ENCODE measurements around the gene ANKRD63. TPM values are rescaled to one million over a fixed set of nuclear protein-coding genes. Genes with fewer than 3 reads are reported as not detected.
A peak's percentile ranks its signal among the peaks of the same experiment; 100 is the strongest.

The ANKRD63 gene
- total RNA-seq, 2 experiments from 2014 or later: not detected

DNA sequence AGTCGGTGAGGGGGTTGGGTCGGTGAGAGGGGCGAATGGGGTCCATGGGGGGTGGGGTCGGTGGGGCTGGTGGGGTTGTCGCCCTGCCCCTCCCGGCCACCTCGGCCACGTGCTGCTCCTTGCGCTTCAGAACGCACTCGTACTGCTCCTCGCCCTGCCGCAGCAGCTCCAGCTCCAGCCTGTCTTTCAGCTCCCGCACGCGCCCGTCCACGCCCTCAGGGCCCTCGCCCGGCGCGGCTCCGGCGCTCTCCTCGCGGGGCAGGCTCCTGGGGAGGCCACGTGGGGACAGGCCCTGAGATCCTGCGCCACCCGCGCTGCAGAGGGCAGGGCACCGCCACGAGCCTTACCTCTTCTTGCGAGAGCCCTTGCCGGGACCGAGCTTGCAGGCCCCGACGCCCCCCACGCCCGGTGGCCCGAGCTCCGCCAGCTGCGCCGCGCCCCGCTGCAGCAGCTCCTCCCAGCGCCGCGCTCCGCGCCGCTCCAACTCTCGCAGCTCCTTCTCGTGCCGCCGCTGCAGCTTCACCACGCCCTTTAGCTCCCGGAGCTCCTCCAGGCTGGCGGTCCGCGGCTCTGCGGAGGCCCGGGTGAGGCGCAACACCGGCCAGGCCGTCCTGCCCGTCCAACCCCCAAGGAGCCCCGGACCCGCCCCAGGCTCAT lies 8.2 kb upstream of the ANKRD63 start:
- Mint-ChIP-seq H3K4me1 (no peaks in the 10 kb centered on the region), H3K4me3 (no peak overlapping the region), H3K36me3 (ENCODE audit: low read depth) (peaks cover 15% of the 10 kb centered on the region), H3K27ac (no peak overlapping the region), H3K9me3 (no peaks in the 10 kb centered on the region), H3K27me3 (no peaks in the 10 kb centered on the region)
- POLR2A ChIA-PET: interaction anchor here (1.3 to 4.1 kb wide), 2 partner anchors 7 to 17 kb away, joined by 3 to 28 read pairs; partner anchors contain the start of gene PLCB2
- CTCF ChIA-PET: interaction anchor here (2.5 to 7.0 kb wide), 2 partner anchors 12 to 18 kb away, joined by 13 to 52 read pairs; partner anchors contain the start of gene PLCB2
- DNase-seq: no peak

DNA sequence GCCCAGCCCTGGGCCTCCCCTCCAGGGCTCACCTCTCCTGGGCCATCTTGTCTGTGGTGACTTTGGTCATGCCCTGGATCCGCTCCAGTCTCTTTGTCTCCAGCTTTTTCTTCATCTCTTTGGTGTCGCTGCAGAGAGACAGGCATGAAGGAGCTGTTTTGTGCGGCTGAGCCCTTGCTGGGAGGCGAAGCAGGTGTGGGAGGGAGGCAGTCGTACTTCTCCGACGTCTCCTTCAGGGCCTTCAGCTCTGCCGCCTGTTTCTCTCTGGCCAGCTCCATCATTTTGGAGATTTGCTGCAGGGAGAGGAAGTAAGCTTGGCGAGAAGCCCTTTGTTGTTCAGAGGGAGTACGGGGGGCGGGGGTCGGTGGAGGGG lies 7.7 kb upstream of the ANKRD63 start:
- POLR2A ChIA-PET: interaction anchor here (1.5 to 4.1 kb wide), 2 partner anchors 17 to 19 kb away, joined by 3 to 28 read pairs; partner anchors contain the start of gene PLCB2
- H3K4me1 Mint-ChIP-seq: no peaks in the 10 kb centered on the region

DNA sequence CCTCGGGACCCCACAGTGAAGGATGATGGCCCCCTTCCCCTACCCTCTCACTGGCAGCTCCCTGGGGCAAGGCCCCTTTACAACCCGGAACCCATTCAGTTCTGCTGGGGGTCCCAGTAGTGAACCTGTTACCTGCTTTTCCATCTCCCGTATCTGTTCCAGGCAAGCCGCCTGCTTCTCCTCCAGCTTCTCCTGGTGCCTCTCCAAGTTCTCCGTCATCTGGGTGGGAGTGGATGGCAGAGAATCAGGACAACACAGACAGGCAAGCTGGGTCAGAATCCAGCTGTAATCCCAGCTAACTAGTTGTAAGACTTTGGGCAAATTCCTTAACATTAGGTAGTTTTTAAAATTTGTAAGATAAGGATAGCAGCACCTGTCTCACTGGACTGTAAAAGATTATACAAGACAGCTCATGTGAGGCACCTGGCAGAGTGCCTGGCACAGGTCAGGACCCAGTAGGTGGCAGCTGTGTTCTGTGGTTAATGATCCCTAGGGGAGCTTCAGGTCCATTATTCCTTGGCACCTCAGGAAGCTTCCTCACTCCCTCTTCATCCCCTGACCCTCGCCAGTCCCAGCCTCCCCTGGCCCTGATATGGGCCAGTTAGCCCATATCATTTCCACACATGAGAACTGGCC lies 6.4 kb upstream of the ANKRD63 start:
- no peak for DNase-seq
- CTCF ChIA-PET: interaction anchor here (1.8 to 7.0 kb wide), 3 partner anchors 10 to 49 kb away, joined by 6 to 52 read pairs (median 13); partner anchors contain the start of gene PLCB2
- Mint-ChIP-seq H3K36me3 (ENCODE audit: low read depth) (peaks cover 17% of the 10 kb centered on the region), H3K4me1 (no peaks in the 10 kb centered on the region), H3K9me3 (no peaks in the 10 kb centered on the region), H3K27me3 (peaks cover 2% of the 10 kb centered on the region), H3K27ac (no peak overlapping the region), H3K4me3 (no peak overlapping the region)
- POLR2A ChIA-PET: interaction anchor here (1.0 to 4.1 kb wide), 3 partner anchors 10 to 20 kb away, joined by 3 to 28 read pairs (median 3); partner anchors contain the start of gene PLCB2

More for the DNA sequence above, 7.7 kb upstream of the ANKRD63 start:
- Mint-ChIP-seq H3K27me3 (no peaks in the 10 kb centered on the region), H3K36me3 (ENCODE audit: low read depth) (peaks cover 18% of the 10 kb centered on the region), H3K27ac (no peak overlapping the region), H3K9me3 (no peaks in the 10 kb centered on the region), H3K4me3 (no peak overlapping the region)
- no peak for DNase-seq
- CTCF ChIA-PET: interaction anchor here (2.5 to 7.0 kb wide), 2 partner anchors 11 to 18 kb away, joined by 13 to 52 read pairs; partner anchors contain the start of gene PLCB2

DNA sequence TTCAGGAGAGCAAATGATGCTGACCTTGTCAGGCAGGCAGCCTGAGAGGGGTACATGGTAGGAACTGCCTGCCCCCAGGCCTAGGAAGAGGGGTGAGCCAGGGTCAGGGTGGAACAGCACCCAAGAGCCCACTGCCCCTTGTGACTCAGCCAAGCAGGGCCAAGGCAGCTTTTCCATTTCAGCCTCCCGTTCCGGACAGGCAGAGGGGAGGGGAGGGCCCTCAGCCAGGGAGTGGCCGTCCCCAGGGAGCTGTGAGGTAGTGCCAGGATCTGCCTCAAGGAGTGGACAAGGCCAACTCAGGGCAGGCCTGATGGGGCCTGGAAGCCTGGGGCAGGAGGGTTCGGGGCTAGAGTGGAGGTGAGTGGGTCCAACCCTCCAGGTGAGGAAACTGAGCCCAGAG lies 5.1 kb upstream of the ANKRD63 start:
- Mint-ChIP-seq H3K36me3 (ENCODE audit: low read depth) (peaks cover 15% of the 10 kb centered on the region), H3K9me3 (no peaks in the 10 kb centered on the region), H3K4me3 (no peak overlapping the region), H3K27me3 (peaks cover 11% of the 10 kb centered on the region), H3K4me1 (no peaks in the 10 kb centered on the region), H3K27ac (no peak overlapping the region)
- POLR2A ChIA-PET: interaction anchor here (1.0 to 2.5 kb wide), 2 partner anchors 13 to 19 kb away, joined by 3 to 5 read pairs; partner anchors contain the start of gene PLCB2
- CTCF ChIA-PET: interaction anchor here (0.6 to 7.0 kb wide), 4 partner anchors 9 to 67 kb away, joined by 3 to 52 read pairs (median 5); partner anchors contain the start of gene PLCB2
- no peak for DNase-seq

DNA sequence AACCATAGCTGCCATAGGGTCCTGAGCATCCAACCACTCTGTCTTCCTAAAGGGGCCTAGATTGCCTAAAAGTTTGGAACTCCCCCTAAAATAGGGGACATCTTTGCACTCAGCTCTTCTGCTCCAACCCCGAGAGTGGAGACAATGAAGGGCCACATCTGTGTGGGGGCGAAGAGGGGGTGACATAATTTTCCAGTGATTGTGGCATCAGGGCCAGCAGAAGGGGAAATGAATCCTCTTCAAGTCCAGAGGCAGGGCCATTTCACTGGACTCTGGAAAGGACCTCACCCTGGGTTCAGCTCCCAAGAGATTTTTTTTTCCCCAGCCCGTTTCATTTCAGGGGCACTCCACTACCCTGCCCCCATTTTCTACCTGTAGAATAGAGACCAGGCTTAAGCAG lies 4.6 kb upstream of the ANKRD63 start:
- DNase-seq: no peak
- Mint-ChIP-seq H3K4me1 (no peaks in the 10 kb centered on the region), H3K4me3 (no peak overlapping the region), H3K9me3 (no peaks in the 10 kb centered on the region), H3K36me3 (ENCODE audit: low read depth) (peaks cover 15% of the 10 kb centered on the region), H3K27me3 (peaks cover 11% of the 10 kb centered on the region), H3K27ac (no peak overlapping the region)
- ChIA-PET POLR2A (interaction anchor here (1.0 to 2.5 kb wide), 2 partner anchors 13 to 20 kb away, joined by 3 to 5 read pairs; partner anchors contain the start of gene PLCB2), CTCF (interaction anchor here (1.1 to 7.0 kb wide), 2 partner anchors 8 to 21 kb away, joined by 4 to 52 read pairs; partner anchors contain the start of gene PLCB2)

DNA sequence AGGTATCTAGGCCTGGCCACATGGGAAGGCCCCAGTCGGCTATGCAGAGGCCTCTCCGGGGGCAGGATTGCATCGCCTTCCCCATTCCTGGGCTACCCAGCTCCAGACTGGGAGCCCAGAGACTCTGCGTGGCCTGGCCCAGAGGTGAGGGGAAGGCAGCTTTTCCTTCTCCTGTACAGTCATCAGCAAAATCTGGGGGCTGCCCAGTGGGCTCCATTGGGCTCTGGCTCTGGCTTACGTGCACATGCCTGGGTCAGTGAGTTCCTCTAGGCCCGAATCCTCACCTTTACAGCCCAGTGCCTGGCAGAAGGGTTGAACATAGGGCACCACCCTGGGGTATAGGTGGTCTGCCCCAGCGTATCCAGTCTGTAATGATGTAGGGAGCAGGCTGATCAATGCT lies 3.9 kb upstream of the ANKRD63 start:
- ChIA-PET CTCF (interaction anchor here (1.1 to 7.0 kb wide), 2 partner anchors 8 to 22 kb away, joined by 4 to 52 read pairs; partner anchors contain the start of gene PLCB2), POLR2A (interaction anchor here (2.5 kb wide), 1 partner anchor 21 kb away, joined by 5 read pairs; the partner anchor contains the start of gene PLCB2)
- Mint-ChIP-seq H3K27ac (no peak overlapping the region), H3K27me3 (peaks cover 11% of the 10 kb centered on the region), H3K4me1 (no peaks in the 10 kb centered on the region), H3K9me3 (no peaks in the 10 kb centered on the region), H3K4me3 (no peak overlapping the region), H3K36me3 (ENCODE audit: low read depth) (peaks cover 15% of the 10 kb centered on the region)
- DNase-seq: no peak

DNA sequence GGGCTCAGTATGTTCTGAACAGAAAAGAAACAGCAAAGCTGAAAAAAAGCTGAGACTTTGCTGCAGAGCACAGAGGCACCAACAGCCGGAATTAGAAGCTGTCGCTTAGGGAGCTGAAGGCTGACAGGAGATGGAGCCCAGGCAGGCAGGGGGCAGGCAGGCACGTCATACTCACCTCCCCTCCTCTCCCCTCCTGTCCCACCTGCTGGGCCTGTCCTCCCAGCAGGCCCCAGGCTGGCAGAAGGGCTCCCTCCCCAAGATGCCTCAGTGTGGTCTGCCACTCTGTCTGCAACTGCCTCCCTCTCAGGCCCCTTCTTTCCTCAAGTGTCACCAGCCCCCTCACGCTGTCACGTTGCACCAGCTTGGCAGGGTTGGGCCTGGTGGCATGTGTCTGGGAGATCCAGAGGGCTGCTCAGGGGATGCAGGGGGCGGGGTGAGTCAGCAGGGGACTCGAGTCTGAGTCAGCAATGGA lies 3.2 kb upstream of the ANKRD63 start:
- Mint-ChIP-seq H3K4me1 (no peaks in the 10 kb centered on the region), H3K9me3 (no peaks in the 10 kb centered on the region), H3K27me3 (peaks cover 14% of the 10 kb centered on the region), H3K36me3 (ENCODE audit: low read depth) (peaks cover 15% of the 10 kb centered on the region), H3K4me3 (no peak overlapping the region), H3K27ac (no peak overlapping the region)
- ChIA-PET POLR2A (interaction anchor here (1.3 to 2.5 kb wide), 3 partner anchors 21 to 52 kb away, joined by 3 to 5 read pairs (median 4); partner anchors contain the start of gene PLCB2), CTCF (interaction anchor here (1.2 to 7.0 kb wide), 3 partner anchors 11 to 52 kb away, joined by 4 to 52 read pairs (median 5); partner anchors contain the start of gene PLCB2)
- no peak for DNase-seq

DNA sequence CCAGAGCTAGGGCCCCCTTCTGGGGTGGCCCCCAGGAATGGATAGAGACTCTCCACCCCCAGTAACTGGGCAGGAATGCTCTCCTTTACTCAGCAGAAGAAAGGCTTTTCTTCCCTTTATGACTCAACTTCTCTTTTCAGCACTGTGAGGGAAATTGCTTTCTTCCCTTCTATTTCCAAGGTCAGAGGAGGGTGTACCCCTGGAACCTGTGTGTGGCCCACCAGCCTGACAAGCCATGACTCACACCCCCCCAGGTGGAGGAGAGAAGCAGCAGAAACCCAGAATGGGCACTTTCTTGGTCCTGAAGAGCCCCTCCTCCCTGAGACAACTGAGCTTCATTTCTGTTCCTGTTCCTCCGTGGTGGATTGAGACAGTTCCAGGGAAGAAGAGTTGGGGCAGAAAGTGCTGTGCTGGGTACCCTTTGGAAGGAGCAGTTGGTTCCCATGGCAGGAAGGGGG lies 2.7 kb upstream of the ANKRD63 start:
- H3K27ac Mint-ChIP-seq: no peak overlapping the region
- POLR2A ChIA-PET: interaction anchor here (1.3 to 2.5 kb wide), 5 partner anchors 22 to 52 kb away, joined by 3 to 6 read pairs (median 4); partner anchors contain the start of gene PLCB2
- CTCF ChIA-PET: interaction anchor here (0.7 to 7.0 kb wide), 4 partner anchors 11 to 59 kb away, joined by 3 to 52 read pairs (median 4); partner anchors contain the start of gene PLCB2

DNA sequence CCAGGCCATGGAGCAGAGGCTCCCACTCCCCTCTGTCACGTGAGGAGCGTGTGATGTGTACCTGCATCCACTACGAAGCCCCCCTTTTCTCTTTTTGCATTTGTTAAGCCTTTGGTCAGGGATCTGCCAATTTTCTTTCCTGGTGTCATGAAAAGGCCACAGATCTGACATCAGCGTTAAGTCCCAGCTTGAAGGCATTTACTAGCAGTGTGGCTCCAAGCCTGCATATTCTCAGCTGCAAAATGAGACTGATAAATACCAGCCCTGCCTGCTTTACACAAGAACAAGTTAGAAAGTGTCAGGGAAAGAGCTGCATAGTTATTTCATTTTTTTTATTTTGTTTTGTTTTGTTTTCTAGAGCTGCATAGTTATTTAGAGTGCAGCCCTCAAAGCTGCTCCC lies 2.3 kb upstream of the ANKRD63 start:
- H3K27me3 Mint-ChIP-seq: peaks cover 24% of the 10 kb centered on the region
- peaks cover 12% of the 10 kb centered on the region for H3K36me3 Mint-ChIP-seq (ENCODE audit: low read depth)
- no peak overlapping the region for H3K27ac Mint-ChIP-seq
- ChIA-PET CTCF (interaction anchor here (0.7 to 7.0 kb wide), 4 partner anchors 10 to 59 kb away, joined by 3 to 52 read pairs (median 4); partner anchors contain the start of gene PLCB2), POLR2A (interaction anchor here (1.3 to 1.4 kb wide), 4 partner anchors 23 to 53 kb away, joined by 3 to 6 read pairs (median 4); partner anchors contain the start of gene PLCB2)
- no peaks in the 10 kb centered on the region for H3K9me3 Mint-ChIP-seq
- no peak for DNase-seq
- no peak overlapping the region for H3K4me3 Mint-ChIP-seq
- H3K4me1 Mint-ChIP-seq: no peaks in the 10 kb centered on the region

More for the DNA sequence above, 2.7 kb upstream of the ANKRD63 start:
- Mint-ChIP-seq H3K9me3 (no peaks in the 10 kb centered on the region), H3K36me3 (ENCODE audit: low read depth) (peaks cover 15% of the 10 kb centered on the region), H3K4me1 (no peaks in the 10 kb centered on the region), H3K4me3 (no peak overlapping the region), H3K27me3 (peaks cover 20% of the 10 kb centered on the region)
- no peak for DNase-seq

DNA sequence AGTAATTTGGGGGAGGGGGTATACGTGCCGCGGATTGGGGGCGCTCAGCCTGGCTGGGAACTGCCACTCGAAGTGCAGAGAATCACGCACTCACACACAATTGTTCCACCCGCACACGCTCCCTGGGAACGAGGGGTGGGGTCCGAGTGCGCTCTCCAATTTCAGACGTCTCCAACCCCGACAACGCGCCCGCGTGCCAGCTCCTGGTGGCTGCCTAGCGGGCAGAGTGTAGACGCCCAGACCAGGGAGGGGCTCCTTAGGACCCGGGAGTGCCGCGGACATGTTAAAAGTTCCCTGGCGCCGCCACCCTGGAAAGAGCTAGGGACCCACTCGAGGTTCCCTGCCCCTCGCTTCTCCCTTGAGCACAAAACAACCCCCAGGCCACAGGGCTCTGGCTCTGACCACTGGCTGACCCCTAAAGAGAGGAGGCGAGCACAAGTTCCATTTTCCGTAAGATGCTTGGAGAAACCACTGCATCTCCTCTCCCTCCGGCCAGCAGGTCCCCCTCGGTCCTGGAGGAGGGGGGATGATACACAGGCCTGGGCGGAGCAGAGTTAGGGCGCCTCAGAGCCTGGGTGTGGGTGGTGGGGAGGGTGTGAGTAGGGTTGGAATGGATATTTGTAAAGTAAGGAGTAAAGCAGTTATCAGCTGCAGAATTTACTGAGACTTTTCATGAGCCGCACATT lies 894 bp upstream of the ANKRD63 start:
- CTCF ChIA-PET: interaction anchor here (0.7 to 2.2 kb wide), 5 partner anchors 10 to 54 kb away, joined by 4 to 10 read pairs (median 5); partner anchors contain the start of genes INAFM2 and PLCB2
- peaks cover 4% of the 10 kb centered on the region for H3K36me3 Mint-ChIP-seq (ENCODE audit: low read depth)
- no peak overlapping the region for H3K27ac Mint-ChIP-seq
- H3K4me1 Mint-ChIP-seq: no peaks in the 10 kb centered on the region
- no peak for DNase-seq
- H3K4me3 Mint-ChIP-seq: no peak overlapping the region
- POLR2A ChIA-PET: interaction anchor here (0.6 to 1.5 kb wide), 5 partner anchors 8 to 185 kb away, joined by 3 to 6 read pairs (median 3); partner anchors contain the start of gene PLCB2
- H3K9me3 Mint-ChIP-seq: no peaks in the 10 kb centered on the region
- H3K27me3 Mint-ChIP-seq: peaks cover 32% of the 10 kb centered on the region

DNA sequence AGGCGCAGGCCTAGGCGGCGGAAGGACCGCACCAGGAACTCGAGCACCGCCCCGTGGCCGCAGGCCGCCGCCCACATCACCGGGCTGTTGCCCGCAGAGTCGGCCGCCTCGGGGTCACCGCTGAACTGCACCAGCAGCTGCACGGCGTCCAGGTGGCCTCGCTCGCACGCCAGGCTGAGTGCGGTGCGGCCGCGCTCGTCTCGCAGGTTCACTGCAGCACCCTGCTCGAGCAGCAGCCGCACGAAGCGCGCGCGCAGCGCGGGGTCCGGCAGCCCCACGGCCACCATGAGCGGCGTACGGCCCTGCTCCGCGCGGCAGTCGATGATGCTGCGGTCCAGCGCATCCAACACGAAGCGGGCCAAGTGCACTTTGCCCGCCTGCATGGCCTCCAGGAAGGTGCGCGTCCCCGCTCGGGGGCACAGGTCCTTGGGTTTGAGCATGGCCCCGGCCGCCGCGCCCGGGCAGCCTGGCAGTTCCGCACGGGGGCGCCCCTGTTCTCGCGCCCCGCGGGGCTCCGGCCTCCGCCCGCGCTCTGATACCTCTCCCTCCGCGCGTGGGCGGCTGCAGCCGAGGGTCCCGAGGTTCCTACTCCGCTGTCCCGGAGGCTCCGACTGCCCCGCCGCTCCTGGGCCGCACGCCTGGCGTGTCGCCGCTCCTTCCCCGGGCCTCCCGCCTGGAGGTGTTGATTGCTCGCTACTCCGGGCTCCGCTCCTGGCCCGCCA lies 556 bp downstream of the ANKRD63 start:
- Mint-ChIP-seq H3K4me3 (peak overlapping the region; percentile 51), H3K27me3 (peaks cover 45% of the 10 kb centered on the region), H3K36me3 (ENCODE audit: low read depth) (peaks cover 3% of the 10 kb centered on the region), H3K9me3 (no peaks in the 10 kb centered on the region), H3K27ac (no peak overlapping the region), H3K4me1 (peaks cover 1% of the 10 kb centered on the region)
- DNase-seq: peak; percentile 59
- ChIA-PET CTCF (interaction anchor here (0.7 to 2.2 kb wide), 4 partner anchors 8 to 56 kb away, joined by 3 to 10 read pairs (median 4); no protein-coding TSS in a partner anchor), POLR2A (interaction anchor here (1.4 to 1.5 kb wide), 2 partner anchors 25 to 26 kb away, joined by 3 to 6 read pairs; partner anchors contain the start of gene PLCB2)
